GM21529 (cell line): Measurements from ENCODE around the gene DGKD.

Source experiments
- ATAC-seq: cut with Tn5 transposase; IDR thresholded peaks from one replicate; pipeline ENCODE4 v1.9.1; 2021; ENCODE audit not compliant: unreplicated experiment

DGKD gene

DNA sequence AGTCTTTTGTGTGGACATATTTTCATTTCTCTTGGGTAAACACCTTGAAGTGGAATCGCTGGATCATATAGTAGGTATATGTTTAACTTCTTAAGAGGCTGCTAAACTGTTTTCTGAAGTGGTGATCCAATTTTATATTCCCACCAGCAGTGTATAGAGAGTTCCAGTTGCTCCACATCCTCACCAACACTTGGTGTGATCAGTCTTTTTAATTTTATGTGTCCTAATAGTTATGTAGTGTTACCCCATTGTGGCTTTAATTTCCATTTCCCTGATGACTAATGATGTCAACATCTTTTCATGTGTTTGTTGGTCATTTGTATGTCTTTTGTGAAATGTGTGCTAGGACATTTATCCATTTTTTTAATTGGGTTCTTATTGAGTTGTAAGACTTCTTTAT lies 56.9 kb downstream of the DGKD start:
- no peak for ATAC-seq

DNA sequence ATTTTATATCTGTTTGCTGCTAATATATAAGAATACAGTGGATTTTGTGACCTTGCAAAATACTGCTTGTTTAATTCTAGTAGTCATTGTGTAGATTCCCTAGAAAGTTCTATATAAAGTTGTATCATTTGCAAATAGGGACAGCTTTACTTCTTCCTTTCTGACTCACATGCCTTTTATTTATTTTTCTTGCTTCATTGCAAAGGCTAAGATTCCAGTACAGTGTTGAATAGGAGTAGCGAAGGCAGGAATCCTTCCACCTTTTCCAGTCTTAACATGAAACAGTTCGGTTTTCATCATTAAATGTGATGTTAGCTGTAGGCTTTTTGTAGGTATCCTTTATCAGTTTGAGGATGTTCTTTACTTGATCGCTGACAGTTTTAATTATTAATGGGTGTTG lies 58.1 kb downstream of the DGKD start:
- ATAC-seq = no peak

DNA sequence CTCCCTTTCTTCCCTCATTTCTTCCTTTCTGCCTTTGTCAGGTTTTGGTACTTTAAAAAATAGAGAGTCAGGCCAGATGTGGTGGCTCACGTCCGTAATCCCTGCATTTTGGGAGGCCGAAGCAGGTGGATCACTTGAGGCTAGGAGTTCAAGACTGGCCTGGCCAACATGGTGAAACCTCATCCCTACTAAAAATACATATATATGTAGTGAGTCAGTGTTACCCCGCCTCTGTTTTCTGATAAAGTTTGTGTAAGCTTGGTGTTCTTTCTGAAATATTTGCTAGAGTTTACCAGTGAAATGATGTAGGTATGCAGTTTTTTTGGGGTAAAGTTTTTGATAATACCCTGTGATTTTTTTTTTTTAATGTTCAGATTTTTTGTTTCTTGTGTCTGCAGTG lies 58.8 kb downstream of the DGKD start:
- ATAC-seq = no peak

DNA sequence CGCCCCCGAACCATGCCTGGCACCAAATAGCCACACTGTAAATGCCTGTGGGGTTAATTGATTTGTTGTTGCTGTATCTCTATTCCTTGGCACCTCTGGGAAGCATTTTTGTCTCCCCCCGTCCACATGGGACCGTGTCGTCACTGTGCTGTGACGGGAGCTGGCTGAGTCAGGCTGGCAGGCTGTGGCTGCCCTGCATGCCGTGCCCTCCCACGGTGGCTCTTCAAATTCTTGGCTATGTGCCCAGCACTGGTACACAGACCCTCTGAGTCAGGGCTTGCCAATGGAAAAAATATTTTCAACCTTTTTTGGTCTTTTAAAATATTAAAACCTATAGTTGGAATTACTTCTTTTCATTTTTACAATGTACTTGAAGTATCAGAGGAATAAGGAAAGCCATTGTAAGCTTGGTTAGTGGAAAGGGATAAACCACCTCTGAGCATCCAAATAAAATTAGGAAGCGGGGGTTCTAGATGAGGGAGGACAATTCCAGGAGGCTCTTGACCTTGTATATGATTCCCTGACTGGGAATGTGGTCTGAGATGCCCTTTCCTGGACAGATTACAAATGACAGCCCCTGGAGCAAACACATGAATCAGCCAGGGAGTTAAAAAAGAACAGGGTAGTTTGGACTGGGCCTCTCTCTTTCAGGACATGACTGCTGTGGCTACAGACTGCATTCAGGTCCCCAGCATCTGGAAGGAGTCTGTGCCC lies 59.4 kb downstream of the DGKD start:
- no peak for ATAC-seq

DNA sequence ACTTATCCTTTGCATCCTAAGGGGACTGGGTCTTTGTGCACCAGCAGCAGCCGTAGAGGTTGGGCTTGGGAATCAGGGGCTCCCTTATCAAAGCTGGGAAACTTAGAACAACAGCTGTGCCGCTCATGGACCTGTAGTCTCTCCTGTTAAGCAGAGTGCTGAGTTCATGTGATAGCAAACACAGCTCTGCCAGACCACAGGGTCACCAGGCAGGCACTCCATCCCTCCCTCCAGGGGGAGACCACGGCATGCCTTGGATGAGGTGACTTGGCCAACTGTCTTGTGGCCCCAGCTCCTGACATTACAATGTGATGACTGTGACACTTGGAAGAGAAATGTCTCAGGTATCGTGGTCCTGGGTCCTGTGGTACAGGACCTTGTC lies 60.0 kb downstream of the DGKD start:
- ATAC-seq = no peak

DNA sequence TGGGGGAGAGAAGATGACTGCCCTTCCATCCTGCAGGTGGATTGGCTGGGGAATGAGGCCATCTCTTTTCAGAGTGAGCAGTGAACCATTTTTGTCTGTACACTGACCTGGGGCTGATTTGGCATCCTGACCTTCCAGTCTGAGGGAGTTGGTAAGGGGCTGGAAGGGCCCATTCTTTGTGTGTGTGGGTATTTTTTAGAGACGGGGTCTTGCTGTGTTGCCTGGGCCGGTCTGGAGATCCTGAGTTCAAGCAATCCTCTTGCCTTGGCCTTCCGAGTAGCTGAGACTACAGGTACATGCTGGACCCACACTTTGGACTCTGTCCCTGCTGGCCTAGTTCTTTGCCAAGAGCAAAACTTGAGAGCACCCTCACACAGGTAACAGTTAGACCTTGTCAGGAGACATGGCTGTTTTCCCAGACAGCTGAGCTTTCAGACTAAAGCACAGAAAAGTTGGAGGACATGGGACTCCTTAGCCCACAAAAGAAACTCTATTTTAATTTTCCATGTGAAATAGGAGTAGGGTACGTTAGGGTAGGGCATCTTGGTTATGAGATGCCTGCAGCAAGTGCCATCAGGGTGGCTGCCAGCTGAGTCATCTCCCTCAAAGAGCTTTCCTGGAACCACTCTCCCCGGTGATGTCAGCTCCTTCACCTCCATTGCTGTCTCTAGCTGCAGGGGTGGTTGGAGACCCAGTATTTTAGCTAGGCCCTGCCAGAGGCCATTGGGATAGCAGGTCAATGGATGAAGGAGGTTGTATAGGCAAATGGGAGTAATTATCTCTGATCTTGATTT lies 60.7 kb downstream of the DGKD start:
- no peak for ATAC-seq

DNA sequence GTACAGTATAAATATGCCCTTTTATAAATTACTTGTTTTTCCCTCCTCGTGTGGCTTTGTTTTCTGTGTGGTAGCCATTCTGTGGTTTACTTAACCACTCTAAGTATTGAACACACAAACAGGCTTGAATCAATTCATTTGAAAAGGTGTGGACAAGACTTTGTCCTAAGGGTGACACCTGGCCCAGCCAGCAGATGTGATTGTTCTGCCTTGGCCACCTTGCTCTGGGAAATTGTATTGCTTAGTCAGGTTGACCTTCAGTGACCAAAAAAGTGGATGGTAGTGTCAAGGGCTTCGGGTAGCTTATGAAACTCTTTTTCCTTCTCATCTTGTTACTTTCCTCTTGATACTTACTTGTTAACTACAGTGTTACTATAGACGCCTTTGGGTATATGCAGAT lies 61.9 kb downstream of the DGKD start:
- ATAC-seq = no peak

GRCh38 chr2:233416706-233417105 lies 62.4 kb downstream of the DGKD start:
- no peak for ATAC-seq

GRCh38 chr2:233417282-233417681 lies 63.0 kb downstream of the DGKD start:
- ATAC-seq = no peak

DNA sequence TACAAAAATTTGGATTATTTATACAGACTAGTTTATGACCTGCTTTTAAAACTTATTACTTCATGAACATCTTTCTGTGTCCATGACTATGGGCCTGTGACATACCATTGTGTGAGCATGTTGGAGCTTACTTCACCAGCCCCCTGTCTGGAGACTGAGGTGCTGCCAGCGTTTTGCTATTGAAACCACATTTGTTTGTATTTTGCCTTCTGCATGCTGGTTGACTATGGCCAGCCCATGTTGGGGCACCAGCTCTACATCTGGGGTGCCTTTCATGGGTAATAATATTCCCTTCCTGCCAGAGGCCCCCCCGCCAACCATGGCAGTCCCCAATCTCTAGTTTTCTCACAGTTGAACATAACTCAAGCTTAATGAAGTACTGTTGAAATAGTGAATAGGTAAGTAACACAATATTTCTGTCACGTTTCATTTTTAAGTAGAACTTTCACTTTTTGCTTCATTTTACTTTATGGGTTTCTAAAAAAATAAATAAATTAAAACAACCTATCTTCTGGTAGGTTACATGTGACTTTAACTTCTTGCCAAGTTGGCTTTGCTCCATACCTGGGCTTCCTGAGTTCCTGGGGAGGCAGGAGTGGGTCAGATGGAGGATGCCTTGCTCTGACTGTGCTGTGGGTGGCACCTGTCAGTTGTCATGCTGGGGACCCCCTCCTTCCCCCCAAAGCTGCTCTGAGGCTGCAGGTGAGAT lies 63.9 kb downstream of the DGKD start:
- no peak for ATAC-seq

- peak; percentile 49 for ATAC-seq
Observed at GRCh38 chr2:233418761-233419546, 64.7 kb downstream of the DGKD start.

DNA sequence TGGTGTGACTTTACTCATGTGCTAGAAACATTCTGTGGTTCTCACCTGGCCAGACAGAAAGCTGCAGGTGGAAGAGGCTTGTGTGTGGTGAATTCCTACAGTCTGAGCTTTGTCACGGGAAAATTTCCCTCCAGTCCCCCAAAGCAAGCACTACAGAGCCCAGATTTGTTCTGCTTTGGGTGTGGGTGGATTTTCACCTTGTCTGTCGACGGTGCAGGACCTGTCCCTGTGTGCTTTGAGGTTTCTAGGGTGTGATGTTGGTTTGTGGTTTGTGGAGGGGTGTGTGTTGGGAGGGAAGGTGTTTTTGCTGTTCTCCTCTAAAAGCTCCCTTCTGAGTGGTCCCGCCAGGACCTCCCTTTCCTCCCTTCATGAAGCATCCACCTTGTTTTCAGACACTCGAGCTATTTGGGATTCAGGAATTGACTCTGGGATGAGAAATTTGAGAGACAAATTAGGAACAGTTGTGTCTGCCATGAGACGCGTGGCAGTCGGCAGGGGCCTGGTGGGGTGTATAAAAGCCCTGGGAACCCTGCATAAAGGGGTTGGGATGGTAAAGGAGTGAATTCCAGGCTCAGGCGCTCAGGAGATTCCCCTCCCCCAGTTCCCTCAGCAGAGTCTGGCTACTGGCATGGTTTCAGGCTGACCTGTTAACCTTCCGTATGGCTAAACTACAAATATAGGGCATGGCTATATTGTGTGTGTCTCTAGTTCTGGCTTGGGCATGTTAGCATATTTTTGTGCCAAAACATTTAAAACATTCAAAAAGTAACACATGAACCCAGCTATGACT lies 65.5 kb downstream of the DGKD start:
- ATAC-seq = peak; percentile 23

DNA sequence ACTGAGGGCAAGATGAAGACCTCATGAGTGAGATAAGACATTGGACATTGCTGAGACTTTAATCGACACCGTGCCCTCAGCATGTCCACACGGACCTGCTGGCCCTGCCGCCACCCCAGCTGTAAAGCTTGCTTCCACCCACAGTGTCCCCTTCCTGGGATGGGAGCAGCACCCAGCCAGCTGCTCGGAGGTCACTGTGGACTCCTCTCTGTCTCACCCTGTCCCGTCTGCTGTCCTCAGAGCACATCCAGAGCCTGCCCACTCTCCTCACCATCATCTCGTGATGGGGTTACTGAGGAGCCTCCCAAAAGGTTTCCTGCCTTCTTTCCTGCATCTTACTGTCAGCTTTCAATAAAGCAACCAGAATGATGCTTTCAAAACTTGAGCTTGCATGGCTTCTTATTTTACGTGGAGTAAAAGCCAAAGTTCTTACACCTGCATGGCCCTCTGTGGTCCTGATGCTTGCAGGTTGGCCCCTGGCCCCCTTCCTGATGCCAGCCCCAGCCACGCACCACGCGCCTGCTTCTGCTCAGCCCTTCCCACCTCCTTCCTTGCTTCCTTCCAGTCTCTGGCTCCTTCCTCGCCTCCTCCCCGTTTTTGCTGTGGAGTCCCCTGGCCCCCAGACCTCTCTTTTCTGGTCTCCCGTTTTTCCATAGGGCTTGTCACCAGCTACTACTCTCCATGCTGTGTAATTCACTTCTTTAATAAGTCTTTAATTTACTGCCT lies 67.0 kb downstream of the DGKD start:
- ATAC-seq = no peak

DNA sequence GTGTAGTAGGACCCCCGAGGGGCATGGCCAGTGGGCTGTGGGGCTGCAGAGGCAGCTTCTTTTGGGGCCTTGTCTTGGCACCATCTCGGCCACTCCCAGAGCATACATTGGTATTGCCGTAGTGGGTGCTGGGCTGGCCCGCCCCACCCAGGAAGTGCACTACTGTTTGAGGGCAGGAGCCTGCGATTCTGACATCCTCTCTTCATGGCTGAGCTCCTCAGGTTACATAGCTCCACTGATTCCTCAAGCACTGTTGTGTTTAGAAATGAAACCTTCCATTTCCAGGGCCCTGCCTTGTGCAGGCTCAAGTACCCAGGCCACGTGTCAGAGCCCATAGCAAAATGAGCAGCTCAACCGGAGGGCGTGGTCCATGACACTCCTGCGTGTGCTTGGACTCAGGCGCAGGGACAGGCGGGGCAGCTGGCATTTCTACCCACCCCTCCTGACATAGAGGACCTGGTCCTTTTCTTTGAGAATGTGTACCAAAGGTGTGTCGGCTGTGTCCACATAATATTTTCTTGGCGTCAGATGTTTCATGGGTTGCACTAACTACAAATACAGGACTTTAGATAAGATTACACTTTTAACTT lies 67.9 kb downstream of the DGKD start:
- peak; percentile 67 for ATAC-seq

GRCh38 chr2:233422649-233423551 lies 68.6 kb downstream of the DGKD start:
- no peak for ATAC-seq

GRCh38 chr2:233423552-233423860 lies 69.2 kb downstream of the DGKD start:
- ATAC-seq = no peak

DNA sequence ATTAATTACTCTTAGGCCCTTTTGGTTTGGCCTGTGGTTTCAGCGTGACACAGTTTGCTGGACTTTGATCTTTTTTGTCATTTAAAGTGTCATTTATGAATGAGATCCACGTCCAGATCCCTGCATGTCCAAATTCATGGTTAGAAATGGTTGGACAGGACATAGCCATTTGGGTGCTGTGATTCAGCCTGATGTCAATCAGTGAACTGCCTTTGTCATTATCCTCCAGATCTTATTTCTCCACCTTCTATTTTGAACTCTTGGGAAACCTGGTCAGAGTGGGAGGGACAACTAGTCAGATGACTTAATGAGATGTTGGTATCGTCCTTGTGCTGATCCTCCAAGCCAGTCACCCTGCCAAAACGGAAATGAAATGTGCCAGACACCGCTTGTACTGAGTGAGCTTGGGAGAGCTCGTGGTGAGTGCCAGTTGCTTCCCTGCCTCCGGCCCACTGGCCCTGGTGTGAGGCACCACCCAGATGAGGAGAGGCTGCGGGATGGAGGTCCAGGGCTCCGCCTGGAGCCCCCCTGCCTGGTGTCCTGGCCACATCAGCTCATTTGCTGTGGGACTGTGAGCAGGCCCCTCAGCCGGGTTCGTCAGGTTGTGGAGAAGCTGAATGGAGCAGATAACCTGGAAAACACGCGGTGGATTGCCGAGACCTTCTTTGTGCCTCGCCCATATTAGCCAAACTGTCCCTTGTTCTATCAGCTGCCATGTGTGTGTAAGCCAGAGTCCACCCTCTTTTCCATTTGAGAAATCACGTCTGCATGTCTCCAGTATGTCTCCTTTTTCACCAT lies 70.1 kb downstream of the DGKD start:
- ATAC-seq = no peak
